Measurements from ENCODE around the gene SPTB.
"Not testable (repeated sequence)": the region's sequence is repeated elsewhere in the genome, so short reads cannot be mapped to it uniquely, and the experiment has no call there.

The SPTB gene

DNA sequence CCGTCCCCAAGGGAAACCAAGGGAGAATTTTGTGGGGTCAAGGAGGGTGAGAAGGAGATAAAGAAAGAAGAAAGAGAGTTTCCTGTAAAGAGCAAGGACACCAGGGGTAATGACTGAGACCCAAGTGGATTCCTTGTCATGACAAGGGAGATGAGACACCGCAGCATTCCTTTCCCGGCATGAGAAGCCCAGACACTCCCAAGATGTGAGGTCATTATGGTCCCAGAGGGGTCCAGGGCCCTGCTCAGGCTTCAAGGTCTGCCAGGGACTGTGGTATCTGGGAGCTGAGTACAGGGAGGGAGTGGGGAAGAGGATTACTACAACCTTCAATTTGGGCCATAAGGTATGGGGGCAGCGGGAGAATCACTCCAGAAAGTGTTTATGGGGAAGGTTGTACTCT, 58.1 kb downstream of the SPTB start:
- no peak for DNase-seq (ENCODE audit: low read depth in 2 of 2, low spot score in 1 of 2)

- DNase-seq (ENCODE audit: low read depth in 2 of 2, low spot score in 1 of 2), result no peak
These were observed 61.6 kb downstream of the SPTB start for GRCh38 chr14:64818151-64818550.

DNA sequence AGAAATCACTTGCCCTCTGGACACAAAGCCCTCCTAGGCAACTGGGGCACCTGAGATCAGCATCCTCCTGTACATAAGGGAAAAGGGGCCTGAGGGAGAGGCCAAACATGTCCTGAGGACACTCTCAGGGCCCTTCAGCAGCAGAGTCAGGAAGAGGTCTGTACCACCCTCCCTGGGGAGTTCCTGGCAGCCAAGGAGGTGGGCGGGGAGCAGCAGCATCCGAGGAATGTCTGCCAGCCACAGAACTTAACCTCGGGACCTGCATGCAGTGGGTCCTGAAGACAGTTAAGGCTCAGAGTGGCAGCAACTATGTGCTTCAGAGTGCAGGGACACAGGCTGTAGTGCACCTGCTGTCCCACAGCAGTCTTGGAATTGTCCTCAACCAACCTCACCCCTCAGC, 62.1 kb downstream of the SPTB start:
- no peak for DNase-seq (ENCODE audit: low read depth in 2 of 2, low spot score in 1 of 2)

- DNase-seq (ENCODE audit: low read depth in 2 of 2, low spot score in 1 of 2), result no peak
These were observed 63.4 kb downstream of the SPTB start for GRCh38 chr14:64816221-64816783.

- no peak for DNase-seq (ENCODE audit: low read depth in 2 of 2, low spot score in 1 of 2)
These were observed 64.5 kb downstream of the SPTB start for GRCh38 chr14:64815257-64815656.

- no peak for DNase-seq (ENCODE audit: low read depth in 2 of 2, low spot score in 1 of 2)
These were observed 67.3 kb downstream of the SPTB start for GRCh38 chr14:64812412-64812811.

GRCh38 chr14:64811676-64812075, 68.0 kb downstream of the SPTB start:
- no peak for DNase-seq (ENCODE audit: low read depth in 2 of 2, low spot score in 1 of 2)

GRCh38 chr14:64808449-64808848, 71.3 kb downstream of the SPTB start:
- no peak for DNase-seq (ENCODE audit: low read depth in 2 of 2, low spot score in 1 of 2)

- DNase-seq (ENCODE audit: low read depth in 2 of 2, low spot score in 1 of 2), result no peak
These were observed 72.2 kb downstream of the SPTB start for GRCh38 chr14:64807551-64807950.

DNA sequence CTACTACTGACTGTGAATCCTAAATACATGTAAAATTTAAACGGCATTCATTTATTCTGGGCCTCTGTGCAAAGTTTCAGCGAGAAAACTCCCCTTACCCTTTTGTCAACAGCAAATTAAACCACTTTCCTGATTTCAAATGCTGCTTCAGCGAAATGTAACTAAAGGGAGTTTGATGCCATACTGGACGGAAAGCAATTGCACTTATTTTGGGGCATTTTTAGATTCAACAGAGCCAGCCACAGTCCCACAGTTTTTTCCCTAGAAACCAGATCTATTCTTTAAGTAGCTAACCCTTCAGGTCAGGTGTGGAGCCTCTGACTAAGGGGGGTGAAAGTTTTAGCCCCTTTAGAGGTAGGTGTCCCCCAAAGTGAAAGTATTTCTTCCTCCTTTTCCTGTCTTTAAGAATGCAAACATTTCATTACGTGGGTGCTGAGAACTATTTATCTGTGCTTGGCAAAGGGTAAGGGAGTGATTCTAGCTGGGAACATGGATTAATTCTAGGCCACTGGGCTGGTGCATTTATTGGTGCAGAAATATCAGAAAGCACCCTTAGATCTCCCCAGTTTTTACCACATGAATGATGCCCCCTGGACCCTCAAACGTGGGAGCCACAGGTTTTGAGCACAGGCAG, 72.7 kb downstream of the SPTB start:
- DNase-seq (ENCODE audit: low read depth in 2 of 2, low spot score in 1 of 2), result no peak

DNA sequence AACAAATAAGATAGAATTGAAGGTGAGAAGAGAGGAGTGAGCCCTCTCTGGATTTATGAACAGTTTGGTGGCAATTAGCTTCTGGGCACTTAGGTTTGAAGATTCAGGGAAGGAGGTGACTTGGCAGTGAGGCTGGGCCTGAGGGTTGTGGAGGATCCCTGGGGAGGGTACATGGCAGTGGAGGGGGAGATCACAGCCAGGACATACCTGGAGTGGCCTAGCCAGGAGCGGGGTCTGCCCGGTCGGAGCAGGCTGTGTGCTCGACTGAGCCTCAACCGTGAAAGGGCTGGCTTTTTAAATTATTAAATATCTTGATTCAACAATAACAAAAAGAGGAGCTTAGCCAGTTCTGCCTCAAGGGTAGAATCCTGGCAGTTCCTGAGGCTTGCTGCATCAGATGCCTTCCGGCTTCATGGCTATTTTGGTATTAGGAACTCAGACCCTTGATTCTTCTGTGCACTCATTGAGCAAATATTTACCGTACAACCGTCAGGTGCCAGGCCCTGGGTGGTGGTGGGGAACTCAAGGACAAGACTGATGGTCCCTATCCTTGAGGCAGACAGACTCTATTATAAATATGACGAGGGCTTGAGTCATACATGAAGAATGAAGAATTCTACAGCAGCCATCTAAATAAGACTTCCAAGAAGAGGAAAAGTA, 73.4 kb downstream of the SPTB start:
- no peak for DNase-seq (ENCODE audit: low read depth in 2 of 2, low spot score in 1 of 2)

DNA sequence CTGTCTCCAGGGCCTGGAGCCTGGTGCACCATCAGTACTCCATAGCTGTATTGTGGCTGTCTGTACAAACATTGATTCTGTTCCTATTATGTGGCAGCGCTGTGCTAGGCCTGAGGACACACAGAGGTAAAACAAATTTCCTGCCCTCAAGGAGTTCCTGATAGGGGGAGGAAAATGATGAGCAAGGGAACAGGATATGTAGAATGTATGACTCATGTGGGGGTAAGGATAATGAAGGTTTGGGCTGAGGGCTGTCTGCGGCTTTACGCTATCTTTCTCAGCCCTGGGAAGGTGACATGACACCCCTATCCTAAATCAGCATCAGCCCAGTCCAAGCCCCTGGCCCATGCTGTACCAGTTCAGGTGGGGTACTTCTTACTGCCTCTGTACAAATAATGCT, 74.1 kb downstream of the SPTB start:
- DNase-seq (ENCODE audit: low read depth in 2 of 2, low spot score in 1 of 2), result not testable (repeated sequence)

DNA sequence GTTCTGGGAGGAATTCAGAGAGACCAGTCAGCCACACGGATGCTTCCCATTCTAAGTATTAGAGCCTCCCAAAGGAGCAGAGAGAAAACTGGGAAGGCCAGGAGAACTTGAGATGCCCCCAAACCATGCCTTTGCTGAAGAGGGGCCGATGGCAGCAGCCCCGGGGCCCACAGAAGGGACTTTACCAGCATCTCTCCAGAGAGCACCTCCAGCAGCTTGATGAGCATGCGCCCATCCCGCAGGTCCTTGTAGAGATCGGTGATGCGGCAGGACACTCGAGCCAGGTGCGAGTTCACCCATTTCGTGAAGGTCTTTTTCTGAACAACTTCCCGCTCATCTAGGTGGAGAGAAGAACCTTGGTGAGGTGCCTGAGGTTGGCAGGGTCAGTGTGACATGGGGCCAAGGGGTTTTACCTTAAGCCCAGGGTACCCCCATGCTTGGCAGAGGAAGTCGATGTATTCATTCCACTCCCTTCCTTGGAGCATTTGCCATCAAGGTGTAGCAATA, 74.9 kb downstream of the SPTB start:
- no peak for DNase-seq (ENCODE audit: low read depth in 2 of 2, low spot score in 1 of 2)

DNA sequence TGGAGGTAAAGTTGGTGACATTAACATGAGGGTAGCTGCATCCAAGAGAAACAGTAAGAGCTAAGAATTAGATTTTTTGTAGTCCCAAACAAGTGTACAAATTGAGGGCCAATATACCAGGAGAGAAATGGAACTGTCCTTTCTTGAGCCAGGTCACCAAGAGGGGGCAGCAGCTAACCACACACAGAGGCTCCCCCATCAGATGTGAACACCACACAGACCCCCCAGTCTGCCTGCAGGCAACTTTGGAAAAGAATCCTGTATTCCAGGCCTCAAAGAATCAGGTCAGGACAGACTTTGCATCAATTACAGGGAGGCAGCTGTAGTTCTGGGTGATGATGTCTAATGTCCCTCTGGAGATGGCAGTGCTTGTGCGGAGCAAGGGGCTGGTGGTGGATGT, 77.9 kb downstream of the SPTB start:
- no peak for DNase-seq (ENCODE audit: low read depth in 2 of 2, low spot score in 1 of 2)

DNA sequence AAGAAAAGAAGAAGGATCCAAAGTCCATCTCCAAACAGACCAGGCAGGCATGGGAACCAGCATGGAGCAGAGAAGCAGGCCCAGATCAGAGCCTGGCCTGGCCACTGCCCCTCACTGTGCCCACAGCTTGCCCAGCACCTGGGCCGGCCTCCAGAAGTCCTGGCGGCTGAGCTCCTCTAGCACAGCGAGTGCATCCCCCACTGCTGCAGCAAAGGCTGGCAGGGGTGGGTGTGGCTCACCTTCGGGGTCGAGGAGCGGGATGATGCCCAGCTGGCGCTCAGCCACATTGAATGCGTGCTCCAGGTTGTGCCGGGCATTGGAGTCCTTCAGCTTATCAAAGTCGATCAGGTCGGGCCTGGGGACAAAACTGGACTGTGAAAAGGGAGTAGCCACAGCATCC, 78.7 kb downstream of the SPTB start:
- DNase-seq (ENCODE audit: low read depth in 2 of 2, low spot score in 1 of 2), result no peak

DNA sequence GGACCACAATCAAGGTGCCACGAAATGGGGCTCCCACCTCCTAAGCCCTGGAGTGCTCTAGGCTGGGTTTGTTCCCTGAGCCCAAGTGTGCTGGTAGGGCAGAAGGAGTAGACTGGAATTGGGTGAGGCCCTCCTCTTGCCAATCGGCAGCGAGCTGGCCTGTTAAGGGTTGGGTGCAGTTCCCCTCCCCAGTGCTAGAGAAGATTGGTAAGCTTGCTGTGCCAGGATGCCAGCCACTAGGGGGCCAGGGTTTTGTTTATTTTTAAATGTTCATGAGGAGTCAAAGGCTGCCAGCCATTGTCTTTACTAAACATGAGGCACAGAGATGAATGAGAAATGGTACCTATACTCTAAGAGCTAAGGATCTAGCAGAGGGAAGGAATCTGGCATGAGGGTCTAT, 79.7 kb downstream of the SPTB start:
- DNase-seq (ENCODE audit: low read depth in 2 of 2, low spot score in 1 of 2), result no peak

- DNase-seq (ENCODE audit: low read depth in 2 of 2, low spot score in 1 of 2), result no peak
These were observed 80.2 kb downstream of the SPTB start for GRCh38 chr14:64799555-64799954.

GRCh38 chr14:64796369-64796768, 83.3 kb downstream of the SPTB start:
- DNase-seq (ENCODE audit: low read depth in 2 of 2, low spot score in 1 of 2), result no peak

- no peak for DNase-seq (ENCODE audit: low read depth in 2 of 2, low spot score in 1 of 2)
These were observed 83.8 kb downstream of the SPTB start for GRCh38 chr14:64795921-64796320.

DNA sequence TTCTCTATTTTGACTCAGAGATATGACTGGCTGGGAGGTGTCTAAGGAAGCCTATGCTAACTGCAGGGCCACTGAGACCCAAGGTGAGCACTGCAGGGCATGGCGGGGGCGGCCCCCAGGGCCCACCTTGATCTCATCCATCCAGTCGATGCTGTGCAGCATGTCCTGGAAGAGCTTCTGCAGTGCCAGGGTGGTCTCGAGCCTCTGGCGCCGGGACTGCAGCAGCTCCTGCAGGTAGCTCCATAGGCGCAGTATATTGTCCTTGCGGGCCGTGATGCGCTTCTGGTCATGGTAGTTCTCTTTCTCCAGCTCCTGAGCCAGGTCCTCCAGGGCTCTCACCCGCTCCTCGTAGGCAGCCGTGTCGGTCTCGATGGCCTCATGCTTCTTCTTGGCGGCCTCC, 84.5 kb downstream of the SPTB start:
- no peak for DNase-seq (ENCODE audit: low read depth in 2 of 2, low spot score in 1 of 2)

DNA sequence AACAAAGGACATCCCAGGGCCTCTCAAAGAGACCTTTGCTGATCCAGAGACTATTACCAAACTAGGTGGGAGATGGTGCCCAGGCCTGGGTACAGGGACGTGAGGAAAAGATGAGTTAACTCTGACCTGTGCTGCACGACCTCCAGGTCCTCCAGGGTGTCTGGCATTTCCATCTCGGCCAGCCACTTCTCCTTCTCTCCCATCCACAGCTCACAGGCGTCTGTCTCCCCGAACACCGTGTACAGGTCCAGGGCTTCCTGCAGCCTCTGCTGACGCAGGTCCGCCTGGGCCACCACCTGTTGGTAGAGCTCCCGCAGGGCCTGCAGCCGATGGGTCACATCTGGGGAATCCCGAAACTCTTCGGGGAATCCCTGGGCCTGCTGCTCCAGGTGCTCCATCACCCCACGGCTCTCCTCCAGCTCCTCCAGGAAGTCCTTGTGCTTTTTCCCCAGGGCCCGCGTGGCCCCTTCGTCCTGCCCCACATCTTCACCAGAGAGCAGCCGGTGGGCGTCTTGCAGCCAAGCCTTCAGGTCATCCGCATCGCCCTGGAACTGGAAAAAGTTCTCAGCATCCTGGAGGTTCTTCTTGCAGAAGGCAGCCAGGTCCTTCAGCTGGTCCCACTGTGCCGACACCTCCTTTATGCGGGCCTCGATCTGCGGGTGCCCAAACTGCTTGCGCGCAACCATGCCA, 86.7 kb downstream of the SPTB start:
- DNase-seq (ENCODE audit: low read depth in 2 of 2, low spot score in 1 of 2), result no peak

GRCh38 chr14:64792231-64792630, 87.5 kb downstream of the SPTB start:
- DNase-seq (ENCODE audit: low read depth in 2 of 2, low spot score in 1 of 2), result no peak
